Loucy (cell line): ENCODE data around the gene IL12B.
"Not testable (repeated sequence)": the region's sequence is repeated elsewhere in the genome, so short reads cannot be mapped to it uniquely, and the experiment has no call there.

Source experiments
- H2AFZ ChIP-seq: fragments of 200-600 bp; sonication (generic); 2 replicates; pipeline ENCODE4 v1.6.0; 2016; ENCODE audit warnings: antibody characterized with exemption, mild to moderate bottlenecking, low read length, moderate library complexity
- H3F3A ChIP-seq: fragments of 200-600 bp; 2 replicates; pipeline ENCODE4 v1.6.0; 2016; ENCODE audit warnings: antibody characterized with exemption, low read depth, mild to moderate bottlenecking
- H3K27me3 ChIP-seq: fragments of 200-600 bp; sonication (generic); 2 replicates; pipeline ENCODE4 v1.6.1; 2014; ENCODE audit warnings: low read length, mild to moderate bottlenecking; ENCODE audit not compliant: insufficient read depth, poor library complexity, severe bottlenecking
- H3K36me3 ChIP-seq: fragments of 200-600 bp; sonication (generic); 2 replicates; pipeline ENCODE4 v1.6.1; 2016; ENCODE audit warnings: low read length; ENCODE audit not compliant: insufficient read depth
- H3K4me1 ChIP-seq: fragments of 200-600 bp; sonication (generic); 2 replicates; pipeline ENCODE4 v1.5.1; 2014; ENCODE audit warnings: low read length, mild to moderate bottlenecking; ENCODE audit not compliant: insufficient read depth, poor library complexity, severe bottlenecking
- H3K4me2 ChIP-seq: fragments of 200-600 bp; sonication (generic); 2 replicates; pipeline ENCODE4 v1.6.0; 2014; ENCODE audit warnings: antibody characterized with exemption, low read length, low read depth, mild to moderate bottlenecking; ENCODE audit not compliant: poor library complexity, severe bottlenecking
- H3K4me3 ChIP-seq: fragments of 200-600 bp; sonication (generic); 2 replicates; pipeline ENCODE4 v1.5.1; 2014; ENCODE audit warnings: low read length, mild to moderate bottlenecking, mixed read lengths; ENCODE audit not compliant: poor library complexity, severe bottlenecking
- H3K79me2 ChIP-seq: fragments of 200-600 bp; sonication (generic); 2 replicates; pipeline ENCODE4 v1.6.1; 2014; ENCODE audit warnings: low read length; ENCODE audit not compliant: insufficient read depth
- H3K9ac ChIP-seq: fragments of 200-600 bp; sonication (generic); 2 replicates; pipeline ENCODE4 v1.6.0; 2014; ENCODE audit warnings: mild to moderate bottlenecking, low read depth, low read length, moderate library complexity; ENCODE audit not compliant: poor library complexity, severe bottlenecking
- H3K9me2 ChIP-seq: fragments of 200-600 bp; sonication (generic); replicated peaks from 2 replicates; pipeline ENCODE4 v1.6.1; 2016; ENCODE audit warnings: low read depth, low read length, mixed read lengths
- H3K9me3 ChIP-seq: fragments of 200-600 bp; sonication (generic); 2 replicates; pipeline ENCODE4 v1.6.1; 2014; ENCODE audit warnings: mild to moderate bottlenecking, antibody characterized with exemption, low read length, low read depth; ENCODE audit not compliant: insufficient read depth
- H4K20me1 ChIP-seq: fragments of 200-600 bp; sonication (generic); 2 replicates; pipeline ENCODE4 v1.6.0; 2014; ENCODE audit warnings: antibody characterized with exemption, low read length, mild to moderate bottlenecking; ENCODE audit not compliant: insufficient read depth, poor library complexity, severe bottlenecking
- EZH2phosphoT487 ChIP-seq: fragments of 200-600 bp; IDR thresholded peaks from 2 replicates; pipeline ENCODE4 v1.6.1; 2018; ENCODE audit warnings: antibody characterized with exemption, mild to moderate bottlenecking, moderate library complexity, borderline replicate concordance
- TF ChIP-seq, protein P1 (sequence below): fragments of 200-600 bp; sonication (generic); conservative IDR thresholded peaks from 2 replicates; pipeline ENCODE4 v1.5.1; 2014; ENCODE audit warnings: mild to moderate bottlenecking, antibody characterized with exemption, low read length

Gene IL12B

DNA sequence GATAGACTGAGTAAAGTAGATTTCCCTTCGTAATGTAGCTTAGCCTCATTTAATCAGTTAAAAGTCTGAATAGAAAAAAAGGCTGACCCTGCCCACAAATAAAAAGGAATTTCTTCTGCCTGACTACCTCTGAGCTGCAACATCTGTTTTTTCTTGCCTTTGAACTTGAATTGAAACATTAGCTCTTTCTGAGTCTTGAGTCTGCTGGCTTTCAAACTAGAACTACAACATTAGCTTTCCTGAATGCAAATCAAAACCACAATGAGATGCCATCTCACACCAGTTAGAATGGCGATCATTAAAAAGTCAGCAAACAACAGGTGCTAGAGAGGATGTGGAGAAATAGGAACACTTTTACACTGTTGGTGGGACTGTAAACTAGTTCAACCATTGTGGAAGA, 19.9 kb upstream of the IL12B start:
- H3K9me3 ChIP-seq, H3K9ac ChIP-seq, H3K4me1 ChIP-seq, H3K9me2 ChIP-seq, H3K4me3 ChIP-seq, H3K4me2 ChIP-seq, H3K36me3 ChIP-seq, H3K79me2 ChIP-seq, H3K27me3 ChIP-seq, H3F3A ChIP-seq, H2AFZ ChIP-seq, H4K20me1 ChIP-seq: not testable (repeated sequence)

DNA sequence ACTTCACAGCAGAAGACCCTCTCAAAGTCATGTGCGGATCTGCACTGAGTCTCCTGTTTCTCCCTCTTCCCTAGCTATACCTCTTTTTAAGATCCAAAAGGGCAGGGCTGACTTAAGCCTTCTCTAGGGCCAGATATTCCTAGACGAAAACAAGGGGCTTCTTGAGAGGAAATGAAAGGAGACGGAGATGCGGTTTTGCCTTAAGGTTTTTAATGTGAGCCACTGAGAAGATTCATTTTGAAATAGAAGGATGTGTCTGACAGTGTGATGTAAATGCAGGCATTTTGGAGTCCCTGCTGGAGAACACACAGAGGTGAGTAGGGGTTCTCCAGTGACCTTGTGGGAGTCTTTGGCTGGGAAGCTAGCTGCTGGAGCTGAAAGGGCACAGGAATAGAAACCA, 15.6 kb upstream of the IL12B start:
- Histone ChIP-seq H2AFZ (no peak overlapping the region), H3K4me3 (no peak overlapping the region), H3K9me2 (no peaks in the 10 kb centered on the region), H3K36me3 (no peaks in the 10 kb centered on the region), H3F3A (no peaks in the 10 kb centered on the region), H4K20me1 (no peaks in the 10 kb centered on the region), H3K79me2 (no peaks in the 10 kb centered on the region), H3K9ac (no peak overlapping the region), H3K9me3 (no peaks in the 10 kb centered on the region), H3K4me1 (peaks cover 3% of the 10 kb centered on the region), H3K27me3 (no peaks in the 10 kb centered on the region), H3K4me2 (no peak overlapping the region)
- TF ChIP-seq, protein P1, sequence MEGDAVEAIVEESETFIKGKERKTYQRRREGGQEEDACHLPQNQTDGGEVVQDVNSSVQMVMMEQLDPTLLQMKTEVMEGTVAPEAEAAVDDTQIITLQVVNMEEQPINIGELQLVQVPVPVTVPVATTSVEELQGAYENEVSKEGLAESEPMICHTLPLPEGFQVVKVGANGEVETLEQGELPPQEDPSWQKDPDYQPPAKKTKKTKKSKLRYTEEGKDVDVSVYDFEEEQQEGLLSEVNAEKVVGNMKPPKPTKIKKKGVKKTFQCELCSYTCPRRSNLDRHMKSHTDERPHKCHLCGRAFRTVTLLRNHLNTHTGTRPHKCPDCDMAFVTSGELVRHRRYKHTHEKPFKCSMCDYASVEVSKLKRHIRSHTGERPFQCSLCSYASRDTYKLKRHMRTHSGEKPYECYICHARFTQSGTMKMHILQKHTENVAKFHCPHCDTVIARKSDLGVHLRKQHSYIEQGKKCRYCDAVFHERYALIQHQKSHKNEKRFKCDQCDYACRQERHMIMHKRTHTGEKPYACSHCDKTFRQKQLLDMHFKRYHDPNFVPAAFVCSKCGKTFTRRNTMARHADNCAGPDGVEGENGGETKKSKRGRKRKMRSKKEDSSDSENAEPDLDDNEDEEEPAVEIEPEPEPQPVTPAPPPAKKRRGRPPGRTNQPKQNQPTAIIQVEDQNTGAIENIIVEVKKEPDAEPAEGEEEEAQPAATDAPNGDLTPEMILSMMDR = no peak
- TF ChIP-seq EZH2phosphoT487 = no peak

DNA sequence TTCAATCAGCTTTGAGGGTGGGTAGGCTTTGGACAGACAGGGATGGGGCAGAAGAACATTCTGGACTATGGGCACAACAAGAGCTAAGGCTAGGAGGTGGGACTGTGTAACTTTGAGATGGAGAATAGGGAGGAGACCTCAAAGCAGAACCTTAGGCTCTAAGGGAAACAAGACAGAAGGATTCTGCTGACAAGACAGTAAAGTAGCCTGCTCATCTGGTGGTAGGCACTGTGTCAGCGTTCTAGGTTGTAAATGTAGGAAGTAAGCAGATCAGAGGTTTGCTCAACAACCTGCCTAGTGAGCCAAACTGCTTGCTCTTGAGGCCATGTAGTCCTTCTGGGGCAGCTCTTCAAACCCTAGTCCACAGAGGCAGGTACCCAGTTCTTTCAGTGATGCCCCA, 15.0 kb upstream of the IL12B start:
- no peak overlapping the region for H2AFZ ChIP-seq
- no peaks in the 10 kb centered on the region for H3K27me3 ChIP-seq
- no peak overlapping the region for H3K4me2 ChIP-seq
- H3K36me3 ChIP-seq = no peaks in the 10 kb centered on the region
- H4K20me1 ChIP-seq = no peaks in the 10 kb centered on the region
- no peak overlapping the region for H3K9ac ChIP-seq
- no peaks in the 10 kb centered on the region for H3K9me3 ChIP-seq
- H3K79me2 ChIP-seq = no peaks in the 10 kb centered on the region
- no peaks in the 10 kb centered on the region for H3F3A ChIP-seq
- H3K4me1 ChIP-seq = peaks cover 3% of the 10 kb centered on the region
- H3K4me3 ChIP-seq = no peak overlapping the region
- no peak for TF ChIP-seq EZH2phosphoT487
- TF ChIP-seq, protein P1 = no peak
- no peaks in the 10 kb centered on the region for H3K9me2 ChIP-seq

DNA sequence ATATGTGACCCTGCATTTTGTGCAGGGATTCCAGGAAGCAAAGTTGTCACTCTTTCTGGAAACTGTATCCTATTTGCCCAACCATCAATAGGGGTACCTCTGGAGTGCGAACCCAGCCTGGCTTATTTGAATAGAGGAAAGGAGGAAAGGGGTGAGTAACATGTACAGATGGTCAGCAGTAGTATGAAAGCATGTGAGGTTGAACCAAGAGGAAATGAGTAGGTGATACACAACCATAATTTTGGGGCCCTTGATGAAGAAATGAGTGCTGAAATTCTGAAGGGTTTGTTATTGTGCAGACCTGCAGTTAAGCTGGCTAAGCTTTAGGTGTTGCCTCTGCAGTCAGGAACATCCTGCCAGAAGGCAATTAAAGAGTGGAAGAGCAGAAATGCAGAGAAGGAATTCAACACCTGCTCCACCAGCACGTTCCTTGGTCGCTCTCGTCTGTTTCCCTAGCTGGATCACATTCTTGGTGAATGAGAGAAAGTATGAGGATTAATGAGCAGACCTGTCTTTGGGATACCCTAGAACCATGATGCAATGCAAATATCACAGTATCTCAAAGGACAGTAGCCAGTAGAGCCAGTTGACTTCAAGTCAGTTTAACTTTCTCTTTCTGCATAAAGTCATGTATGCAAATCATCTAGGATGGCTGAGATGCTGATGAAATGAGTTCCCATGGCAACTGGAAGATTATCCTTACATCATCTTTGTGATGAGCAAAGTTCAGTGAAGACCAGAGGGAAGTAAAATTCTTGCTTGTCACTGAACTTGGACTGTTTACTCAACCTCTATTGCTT, 13.2 kb upstream of the IL12B start:
- Histone ChIP-seq H3K4me3 (no peak overlapping the region), H3K27me3 (no peaks in the 10 kb centered on the region), H3K9ac (no peak overlapping the region), H3K79me2 (no peaks in the 10 kb centered on the region), H3K4me2 (no peak overlapping the region), H3F3A (no peaks in the 10 kb centered on the region), H3K36me3 (no peaks in the 10 kb centered on the region), H4K20me1 (no peaks in the 10 kb centered on the region), H3K4me1 (peaks cover 3% of the 10 kb centered on the region), H3K9me3 (no peaks in the 10 kb centered on the region), H2AFZ (no peak overlapping the region), H3K9me2 (no peaks in the 10 kb centered on the region)
- TF ChIP-seq, protein P1 = no peak
- no peak for TF ChIP-seq EZH2phosphoT487
